HG03066 (cell line): ENCODE results near the gene AAGAB.
"Not testable (repeated sequence)": the region's sequence is repeated elsewhere in the genome, so short reads cannot be mapped to it uniquely, and the experiment has no call there.

Source experiments
- ATAC-seq: cut with Tn5 transposase; IDR thresholded peaks from one replicate; pipeline ENCODE4 v1.9.1; 2021; ENCODE audit warnings: low read depth; ENCODE audit not compliant: unreplicated experiment

The AAGAB gene

GRCh38 chr15:67253549-67254237 is 768 bp downstream of the AAGAB start:
- no peak for ATAC-seq

GRCh38 chr15:67253101-67253500 is 1.4 kb downstream of the AAGAB start:
- no peak for ATAC-seq

GRCh38 chr15:67251318-67251717 is 3.1 kb downstream of the AAGAB start:
- no peak for ATAC-seq

- ATAC-seq = no peak
These were observed 4.6 kb downstream of the AAGAB start for GRCh38 chr15:67249830-67250229.

GRCh38 chr15:67248011-67248505 is 6.4 kb downstream of the AAGAB start:
- ATAC-seq = no peak

- ATAC-seq = not testable (repeated sequence)
These were observed 7.9 kb downstream of the AAGAB start for GRCh38 chr15:67246606-67247005.

- ATAC-seq = no peak
These were observed 9.4 kb downstream of the AAGAB start for GRCh38 chr15:67244971-67245478.

GRCh38 chr15:67242708-67243111 is 11.8 kb downstream of the AAGAB start:
- no peak for ATAC-seq

GRCh38 chr15:67241132-67241855 is 13.2 kb downstream of the AAGAB start:
- peak; percentile 64 for ATAC-seq

GRCh38 chr15:67240235-67241131 is 14.0 kb downstream of the AAGAB start:
- ATAC-seq = peak; percentile 24

- no peak for ATAC-seq
These were observed 21.9 kb downstream of the AAGAB start for GRCh38 chr15:67232591-67232990.

GRCh38 chr15:67230504-67230903 is 24.0 kb downstream of the AAGAB start:
- no peak for ATAC-seq

GRCh38 chr15:67228286-67228685 is 26.2 kb downstream of the AAGAB start:
- ATAC-seq = no peak

GRCh38 chr15:67227846-67228245 is 26.6 kb downstream of the AAGAB start:
- ATAC-seq = no peak

- no peak for ATAC-seq
These were observed 27.0 kb downstream of the AAGAB start for GRCh38 chr15:67227431-67227830.

GRCh38 chr15:67225336-67225735 is 29.1 kb downstream of the AAGAB start:
- no peak for ATAC-seq

GRCh38 chr15:67224889-67225288 is 29.6 kb downstream of the AAGAB start:
- ATAC-seq = no peak

GRCh38 chr15:67219288-67219687 is 35.2 kb downstream of the AAGAB start:
- ATAC-seq = no peak

GRCh38 chr15:67218428-67218827 is 36.0 kb downstream of the AAGAB start:
- no peak for ATAC-seq

- ATAC-seq = no peak
These were observed 37.6 kb downstream of the AAGAB start for GRCh38 chr15:67216859-67217258.

- ATAC-seq = no peak
These were observed 39.4 kb downstream of the AAGAB start for GRCh38 chr15:67215102-67215501.
